A673 (cell line): Measurements from ENCODE around the gene DUS3L.

Experiments
- EZH2 ChIP-seq: fragments of 200-600 bp; sonication (generic); IDR thresholded peaks from 2 replicates; pipeline ENCODE4 v1.6.1; 2017; ENCODE audit warnings: borderline replicate concordance, low read depth, mild to moderate bottlenecking, mixed read lengths, antibody characterized with exemption, low read length; ENCODE audit not compliant: poor library complexity, severe bottlenecking
- TF ChIP-seq, protein P1 (sequence below): fragments of 300-800, 200-600 bp; sonication (generic); conservative IDR thresholded peaks from 2 replicates; pipeline ENCODE4 v1.5.1; 2017; ENCODE audit warnings: low read depth, mild to moderate bottlenecking, antibody characterized with exemption, low read length, moderate library complexity, mixed read lengths

DNA sequence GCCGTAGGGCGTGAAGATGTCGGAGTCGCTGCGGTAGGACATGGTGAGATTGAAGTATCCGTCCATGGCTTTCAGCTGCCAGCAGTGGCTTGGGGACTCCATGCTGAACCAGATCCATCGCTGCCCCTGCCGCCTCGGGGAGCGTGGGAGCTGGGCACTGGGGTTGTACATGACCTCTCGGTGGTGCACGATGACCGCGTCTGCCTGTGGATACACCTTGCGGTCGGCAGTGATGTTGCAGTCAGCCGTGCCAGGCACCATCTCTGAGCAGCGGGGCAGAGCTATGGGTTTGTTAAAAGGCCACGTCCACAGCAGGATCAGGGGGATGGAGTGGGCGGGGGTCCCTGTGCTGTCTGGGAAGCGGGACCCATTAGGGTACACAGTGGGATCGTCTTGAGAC lies 41.1 kb upstream of the DUS3L start:
- TF ChIP-seq, protein P1, sequence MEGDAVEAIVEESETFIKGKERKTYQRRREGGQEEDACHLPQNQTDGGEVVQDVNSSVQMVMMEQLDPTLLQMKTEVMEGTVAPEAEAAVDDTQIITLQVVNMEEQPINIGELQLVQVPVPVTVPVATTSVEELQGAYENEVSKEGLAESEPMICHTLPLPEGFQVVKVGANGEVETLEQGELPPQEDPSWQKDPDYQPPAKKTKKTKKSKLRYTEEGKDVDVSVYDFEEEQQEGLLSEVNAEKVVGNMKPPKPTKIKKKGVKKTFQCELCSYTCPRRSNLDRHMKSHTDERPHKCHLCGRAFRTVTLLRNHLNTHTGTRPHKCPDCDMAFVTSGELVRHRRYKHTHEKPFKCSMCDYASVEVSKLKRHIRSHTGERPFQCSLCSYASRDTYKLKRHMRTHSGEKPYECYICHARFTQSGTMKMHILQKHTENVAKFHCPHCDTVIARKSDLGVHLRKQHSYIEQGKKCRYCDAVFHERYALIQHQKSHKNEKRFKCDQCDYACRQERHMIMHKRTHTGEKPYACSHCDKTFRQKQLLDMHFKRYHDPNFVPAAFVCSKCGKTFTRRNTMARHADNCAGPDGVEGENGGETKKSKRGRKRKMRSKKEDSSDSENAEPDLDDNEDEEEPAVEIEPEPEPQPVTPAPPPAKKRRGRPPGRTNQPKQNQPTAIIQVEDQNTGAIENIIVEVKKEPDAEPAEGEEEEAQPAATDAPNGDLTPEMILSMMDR, result no peak
- no peak for TF ChIP-seq EZH2
